Upper lobe of left lung (tissue), 6 donors: Measurements from ENCODE around the gene ATXN1. TPM values are rescaled to one million over a fixed set of nuclear protein-coding genes. Genes with fewer than 3 reads are reported as not detected.

Source experiments
- ATAC-seq, 2 donors: fragments of 200-7000 bp; cut with Tn5 transposase; one replicate each; pipeline ENCODE4 v1.9.1; 2022; ENCODE audit warnings: mild to moderate bottlenecking in 2 of 2, moderate library complexity in 2 of 2; ENCODE audit not compliant: low FRiP score in 2 of 2
- DNase-seq, 2 donors: peaks; one replicate each; pipeline ENCODE4 v3.0.0-alpha.2; 2019 to 2020
- H3K27ac ChIP-seq, 4 donors: fragments of 200-600 bp; sonication (generic); one replicate each; pipeline ENCODE4 v1.5.1; 2016 to 2019
- H3K27me3 ChIP-seq, 4 donors: fragments of 200-600 bp; sonication (generic); one replicate each; pipeline ENCODE4 v1.5.1; 2017 to 2019
- H3K36me3 ChIP-seq, 4 donors: fragments of 200-600 bp; sonication (generic); one replicate each; pipeline ENCODE4 v1.5.1; 2016 to 2019
- H3K4me1 ChIP-seq, 4 donors: fragments of 200-600 bp; sonication (generic); one replicate each; pipeline ENCODE4 v1.5.1; 2018 to 2019
- H3K4me3 ChIP-seq, 4 donors: fragments of 200-600 bp; sonication (generic); one replicate each; pipeline ENCODE4 v1.5.1; 2017 to 2019; ENCODE audit warnings: mild to moderate bottlenecking in 2 of 4, moderate library complexity in 1 of 4
- H3K9me3 ChIP-seq, 4 donors: fragments of 200-600 bp; sonication (generic); one replicate each; pipeline ENCODE4 v1.5.1; 2018 to 2019
- CTCF ChIP-seq, 6 experiments: fragments of 450-650 bp in 4 of 6; fragments of 200-600 bp in 2 of 6; sonication (generic) in 2 of 6; IDR thresholded peaks; one replicate each; pipeline ENCODE4 v1.5.1; 2016 to 2019; ENCODE audit warnings: antibody characterized with exemption in 6 of 6
- EP300 ChIP-seq, 4 donors: sonication (generic); formaldehyde crosslinking; IDR thresholded peaks; one replicate each; pipeline ENCODE4 v1.5.1; 2017; ENCODE audit warnings: antibody characterized with exemption in 4 of 4, control low read depth in 2 of 4
- POLR2A ChIP-seq, 4 donors: fragments of 450-650 bp; IDR thresholded peaks; one replicate each; pipeline ENCODE4 v1.5.1; 2016 to 2017; ENCODE audit warnings: antibody characterized with exemption in 4 of 4, mild to moderate bottlenecking in 2 of 4
- POLR2AphosphoS5 ChIP-seq, 2 donors: sonication (generic); formaldehyde crosslinking; IDR thresholded peaks; one replicate each; pipeline ENCODE4 v1.5.1; 2017; ENCODE audit warnings: antibody characterized with exemption in 2 of 2
- WGBS, 2 donors: methylation state at CpG; one replicate each; pipeline ENCODE4 v1.1.5; 2017 to 2018; 5-methylcytosine and 5-hydroxymethylcytosine counted together
- total RNA-seq, 6 donors: library from RNA; depleted of rRNA in 4 of 6; stranded (reverse); fragments of >200 nt in 4 of 6; gene quantifications; one replicate each; pipeline versions ENCODE4 v1.1.0 to v1.2.1, GENCODE V29; 2016 to 2021
- donor health status: DM: no; HTN: no; CAD: no; lungs with moderate emphysema.
- donor health status: DM: no; HTN: yes; CAD: no; lungs with severe emphysema.

Gene ATXN1
- total RNA-seq, 6 donors from 2014 or later, result 44.2 to 106 (median 71.7) TPM

- WGBS, 2 donors, result 94% methylated on average over 8 of the region's 8 CpGs
- H3K27me3 ChIP-seq, result no peaks in the 10 kb centered on the region
- DNase-seq (no peak), ATAC-seq (no peak)
- peaks cover 28 to 79% (median 63%) of the 10 kb centered on the region in 4 donors for H3K4me1 ChIP-seq
- TF ChIP-seq POLR2AphosphoS5 (IDR thresholded peaks at IDR 0.05) (no peak), EP300 (IDR thresholded peaks at IDR 0.05) (no peak), CTCF (IDR thresholded peaks at IDR 0.05) (no peak), POLR2A (IDR thresholded peaks at IDR 0.05) (no peak)
- H3K9me3 ChIP-seq, result no peaks in the 10 kb centered on the region
- no peak overlapping the region for H3K4me3 ChIP-seq
- no peaks in the 10 kb centered on the region for H3K36me3 ChIP-seq
- peak overlapping the region in 1 of 4 donors; percentile 78 for H3K27ac ChIP-seq
Observed at GRCh38 chr6:16729744-16730143, 31.5 kb downstream of the ATXN1 start.

GRCh38 chr6:16729183-16729691, 32.0 kb downstream of the ATXN1 start:
- H3K9me3 ChIP-seq, result no peaks in the 10 kb centered on the region
- ATAC-seq (no peak), DNase-seq (no peak)
- H3K27ac ChIP-seq, result peak overlapping the region in 1 of 4 donors; percentile 78
- H3K36me3 ChIP-seq, result no peaks in the 10 kb centered on the region
- 50 to 66% methylated on average over 7 of the region's 7 CpGs for WGBS, 2 donors
- no peak overlapping the region for H3K4me3 ChIP-seq
- H3K27me3 ChIP-seq, result no peaks in the 10 kb centered on the region
- peaks cover 33 to 84% (median 68%) of the 10 kb centered on the region in 4 donors for H3K4me1 ChIP-seq
- TF ChIP-seq POLR2AphosphoS5 (IDR thresholded peaks at IDR 0.05), result no peak
- TF ChIP-seq POLR2A (IDR thresholded peaks at IDR 0.05), result no peak
- TF ChIP-seq CTCF (IDR thresholded peaks at IDR 0.05), result no peak
- no peak for TF ChIP-seq EP300 (IDR thresholded peaks at IDR 0.05)

- Histone ChIP-seq H3K27ac (peak overlapping the region in 3 of 4 donors; percentile 11 to 78 (median 60)), H3K27me3 (no peaks in the 10 kb centered on the region), H3K4me3 (no peak overlapping the region), H3K36me3 (no peaks in the 10 kb centered on the region), H3K9me3 (no peaks in the 10 kb centered on the region), H3K4me1 (peaks cover 36 to 90% (median 73%) of the 10 kb centered on the region in 4 donors)
- no peak for ATAC-seq
- no peak for DNase-seq
- TF ChIP-seq EP300 (IDR thresholded peaks at IDR 0.05) (no peak), POLR2A (IDR thresholded peaks at IDR 0.05) (no peak), POLR2AphosphoS5 (IDR thresholded peaks at IDR 0.05) (no peak), CTCF (IDR thresholded peaks at IDR 0.05) (no peak)
- 83 to 90% methylated on average over 6 of the region's 6 CpGs for WGBS, 2 donors
Observed at GRCh38 chr6:16728513-16729182, 32.6 kb downstream of the ATXN1 start.

GRCh38 chr6:16727996-16728395, 33.3 kb downstream of the ATXN1 start:
- Histone ChIP-seq H3K9me3 (no peaks in the 10 kb centered on the region), H3K36me3 (no peaks in the 10 kb centered on the region), H3K4me1 (peaks cover 36 to 91% (median 72%) of the 10 kb centered on the region in 4 donors), H3K27me3 (no peaks in the 10 kb centered on the region), H3K27ac (peak overlapping the region in 3 of 4 donors; percentile 11 to 78 (median 60)), H3K4me3 (no peak overlapping the region)
- 56 to 74% methylated on average over 5 of the region's 5 CpGs for WGBS, 2 donors
- DNase-seq, result peak in 1 of 2 donors; percentile 75
- peak; percentile 35 to 55 for ATAC-seq
- TF ChIP-seq EP300 (IDR thresholded peaks at IDR 0.05) (no peak), CTCF (IDR thresholded peaks at IDR 0.05) (no peak), POLR2A (IDR thresholded peaks at IDR 0.05) (peak in 1 of 4 donors; percentile 76), POLR2AphosphoS5 (IDR thresholded peaks at IDR 0.05) (peak; percentile 70 to 73)
